ENCODE data around the gene ATP1A2. TPM values are rescaled to one million over a fixed set of nuclear protein-coding genes. Genes with fewer than 3 reads are reported as not detected.

The ATP1A2 gene
- total and polyA plus RNA-seq, 12 donors = 0.47 to 4.5 (median 1.5) TPM

DNA sequence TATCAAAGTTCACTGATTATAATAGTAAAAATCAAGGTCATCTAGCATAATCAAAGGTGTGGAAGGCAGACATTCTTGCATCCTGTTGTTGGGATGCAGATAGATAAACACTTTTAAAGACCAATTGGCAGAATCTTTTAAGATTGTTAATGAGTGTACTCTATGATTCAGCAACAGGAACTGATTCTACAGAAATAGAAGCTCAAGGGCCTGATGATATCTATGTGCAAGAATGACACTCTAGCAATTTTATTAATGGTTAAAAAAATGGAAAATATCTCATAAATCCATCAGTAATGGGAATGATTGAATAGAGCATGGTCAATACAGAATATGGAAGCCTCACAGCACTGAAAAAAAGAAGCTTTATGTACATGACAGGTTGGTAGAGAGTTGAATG, 33.7 kb downstream of the ATP1A2 start:
- Histone ChIP-seq H3K27me3 (no peaks in the 10 kb centered on the region), H3K9me3 (replicated peaks in 1 of 3) (no peaks in the 10 kb centered on the region), H3K4me1 (replicated peaks in 1 of 2) (peaks cover 0 to 5% of the 10 kb centered on the region in 2 donors), H3K27ac (peak overlapping the region in 2 of 5 donors; percentile 29 to 46), H3K36me3 (replicated peaks in 1 of 2) (no peaks in the 10 kb centered on the region), H3K4me3 (no peak overlapping the region)
- DNase-seq = no peak
- TF ChIP-seq, protein P1, sequence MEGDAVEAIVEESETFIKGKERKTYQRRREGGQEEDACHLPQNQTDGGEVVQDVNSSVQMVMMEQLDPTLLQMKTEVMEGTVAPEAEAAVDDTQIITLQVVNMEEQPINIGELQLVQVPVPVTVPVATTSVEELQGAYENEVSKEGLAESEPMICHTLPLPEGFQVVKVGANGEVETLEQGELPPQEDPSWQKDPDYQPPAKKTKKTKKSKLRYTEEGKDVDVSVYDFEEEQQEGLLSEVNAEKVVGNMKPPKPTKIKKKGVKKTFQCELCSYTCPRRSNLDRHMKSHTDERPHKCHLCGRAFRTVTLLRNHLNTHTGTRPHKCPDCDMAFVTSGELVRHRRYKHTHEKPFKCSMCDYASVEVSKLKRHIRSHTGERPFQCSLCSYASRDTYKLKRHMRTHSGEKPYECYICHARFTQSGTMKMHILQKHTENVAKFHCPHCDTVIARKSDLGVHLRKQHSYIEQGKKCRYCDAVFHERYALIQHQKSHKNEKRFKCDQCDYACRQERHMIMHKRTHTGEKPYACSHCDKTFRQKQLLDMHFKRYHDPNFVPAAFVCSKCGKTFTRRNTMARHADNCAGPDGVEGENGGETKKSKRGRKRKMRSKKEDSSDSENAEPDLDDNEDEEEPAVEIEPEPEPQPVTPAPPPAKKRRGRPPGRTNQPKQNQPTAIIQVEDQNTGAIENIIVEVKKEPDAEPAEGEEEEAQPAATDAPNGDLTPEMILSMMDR (IDR thresholded peaks at IDR 0.05) = no peak
- no peak for TF ChIP-seq POLR2A (IDR thresholded peaks at IDR 0.05)
- intact Hi-C loops (cut with DNase I) = no loop called here

DNA sequence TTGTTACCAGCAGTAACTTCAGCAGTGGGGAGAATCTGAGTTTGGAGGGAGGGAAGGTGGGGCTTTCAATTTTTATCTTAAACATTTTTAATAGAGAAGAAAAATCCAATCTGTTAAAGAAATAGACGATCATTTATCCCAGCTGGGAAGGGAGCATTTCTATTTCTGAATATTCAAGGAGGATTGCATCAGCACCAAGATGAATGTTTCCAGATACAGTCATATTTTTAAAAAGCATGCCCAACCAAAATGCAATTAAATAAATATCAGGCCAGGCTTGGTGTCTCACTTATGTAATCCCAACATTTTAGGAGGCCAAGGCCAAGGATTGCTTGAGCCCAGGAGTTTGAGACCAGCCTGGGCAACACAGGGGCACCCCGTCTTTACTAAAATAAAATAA, 34.2 kb downstream of the ATP1A2 start:
- H3K9me3 ChIP-seq (replicated peaks in 1 of 3) = no peaks in the 10 kb centered on the region
- peak in 2 of 7 donors; percentile 9 to 16 for DNase-seq
- intact Hi-C loops (cut with DNase I) = no loop called here
- TF ChIP-seq, protein P1 (IDR thresholded peaks at IDR 0.05) = no peak
- TF ChIP-seq POLR2A (IDR thresholded peaks at IDR 0.05) = no peak
- H3K27ac ChIP-seq = peak overlapping the region in 2 of 5 donors; percentile 29 to 46
- H3K4me3 ChIP-seq = no peak overlapping the region
- 46 to 63% (median 56%) methylated on average over 2 of the region's 2 CpGs for WGBS, 4 donors
- no peaks in the 10 kb centered on the region for H3K27me3 ChIP-seq
- peaks cover 0 to 5% of the 10 kb centered on the region in 2 donors for H3K4me1 ChIP-seq (replicated peaks in 1 of 2)
- no peaks in the 10 kb centered on the region for H3K36me3 ChIP-seq (replicated peaks in 1 of 2)

GRCh38 chr1:160151303-160151702, 35.7 kb downstream of the ATP1A2 start, which contains the start of gene ATP1A4:
ATP1A4 (plus strand) TSS chr1:160151603; CDS start chr1:160152041, 438 bp downstream.
- H3K4me3 ChIP-seq = no peak within 1 kb of the TSS
- H3K27me3 ChIP-seq = no peaks in the 10 kb centered on the region
- DNase-seq = no peak
- WGBS, 4 donors = 88 to 98% (median 91%) methylated on average over 5 to 6 of the region's 6 CpGs
- peaks cover 0 to 5% of the 10 kb centered on the region in 2 donors for H3K4me1 ChIP-seq (replicated peaks in 1 of 2)
- intact Hi-C loops (cut with DNase I) = no loop called here
- no peaks in the 10 kb centered on the region for H3K9me3 ChIP-seq (replicated peaks in 1 of 3)
- H3K36me3 ChIP-seq (replicated peaks in 1 of 2) = no peaks in the 10 kb centered on the region
- TF ChIP-seq, protein P1 (IDR thresholded peaks at IDR 0.05) = no peak
- no peak for TF ChIP-seq POLR2A (IDR thresholded peaks at IDR 0.05)
- H3K27ac ChIP-seq = no peak within 1 kb of the TSS

GRCh38 chr1:160154790-160155189, 39.2 kb downstream of the ATP1A2 start:
- no peak for DNase-seq
- no peaks in the 10 kb centered on the region for H3K9me3 ChIP-seq (replicated peaks in 1 of 3)
- H3K36me3 ChIP-seq (replicated peaks in 1 of 2) = no peaks in the 10 kb centered on the region
- H3K27ac ChIP-seq = no peak overlapping the region
- WGBS, 4 donors = 71 to 81% (median 80%) methylated on average over 3 of the region's 3 CpGs
- TF ChIP-seq, protein P1 (IDR thresholded peaks at IDR 0.05) = no peak
- TF ChIP-seq POLR2A (IDR thresholded peaks at IDR 0.05) = no peak
- no peaks in the 10 kb centered on the region for H3K27me3 ChIP-seq
- H3K4me3 ChIP-seq = no peak overlapping the region
- H3K4me1 ChIP-seq (replicated peaks in 1 of 2) = no peaks in the 10 kb centered on the region
- intact Hi-C loops (cut with DNase I) = no loop called here
